Stimulated activated CD8-positive, alpha-beta memory T cell treated with anti-CD3 and anti-CD28 coated beads, Interleukin-7, amount 100 ng/mL, for 24 hours (primary cell): ENCODE data around the gene NRXN3.
A peak's percentile ranks its signal among the peaks of the same experiment; 100 is the strongest.

Experiments
- DNase-seq: peaks from one replicate; pipeline ENCODE4 v3.0.0-alpha.2; 2020; ENCODE audit warnings: low read depth

The NRXN3 gene

GRCh38 chr14:78588906-78589305, 418.7 kb downstream of the NRXN3 start:
- DNase-seq = no peak

DNA sequence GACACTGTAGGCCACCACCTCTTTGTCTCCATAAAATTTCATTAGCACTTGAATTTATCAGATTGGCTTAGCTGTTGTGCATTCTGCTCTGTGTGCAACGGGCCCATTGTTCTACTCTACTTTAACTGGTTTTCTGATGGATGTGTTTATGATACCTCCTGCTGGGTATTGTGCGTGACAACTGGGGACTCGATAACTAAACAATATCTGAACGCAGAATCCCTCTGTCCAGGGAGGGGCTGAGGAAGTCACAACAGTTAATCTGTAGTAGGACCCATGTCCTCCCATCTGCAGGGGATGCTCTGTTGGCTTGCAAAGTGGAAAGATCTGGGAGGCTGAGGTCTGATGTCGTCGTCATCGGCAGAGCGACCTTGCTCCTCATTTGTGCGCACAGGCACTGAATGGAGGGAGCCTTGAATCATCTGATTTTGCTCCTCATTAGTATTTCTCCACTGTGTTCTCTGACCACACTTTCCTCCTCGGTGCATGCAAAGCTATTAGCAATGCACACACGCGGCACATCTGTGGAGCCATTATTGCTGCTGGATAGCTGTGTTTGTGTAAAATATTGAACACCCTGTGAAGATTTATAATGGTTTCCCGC, 422.5 kb downstream of the NRXN3 start:
- DNase-seq = no peak

DNA sequence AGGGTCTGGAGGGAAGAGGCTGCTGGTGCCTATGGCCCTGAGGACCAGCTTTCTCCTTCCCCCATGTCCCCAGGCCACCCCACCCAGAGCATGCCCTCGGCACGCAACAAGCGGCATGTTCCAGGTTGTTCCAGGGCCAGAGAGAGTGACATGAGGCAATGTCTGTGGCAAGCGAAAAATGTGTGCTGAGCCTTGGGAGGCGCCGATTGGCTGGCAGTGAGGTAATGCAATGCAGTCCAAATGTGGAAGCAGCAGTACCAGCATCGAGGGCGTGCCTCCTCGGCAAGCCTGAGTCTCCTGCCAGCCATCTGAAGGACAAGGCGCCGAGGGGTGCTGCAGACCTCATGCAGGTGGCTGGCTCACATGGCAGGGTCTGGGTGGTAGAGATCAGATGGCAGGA, 423.8 kb downstream of the NRXN3 start:
- DNase-seq = no peak

DNA sequence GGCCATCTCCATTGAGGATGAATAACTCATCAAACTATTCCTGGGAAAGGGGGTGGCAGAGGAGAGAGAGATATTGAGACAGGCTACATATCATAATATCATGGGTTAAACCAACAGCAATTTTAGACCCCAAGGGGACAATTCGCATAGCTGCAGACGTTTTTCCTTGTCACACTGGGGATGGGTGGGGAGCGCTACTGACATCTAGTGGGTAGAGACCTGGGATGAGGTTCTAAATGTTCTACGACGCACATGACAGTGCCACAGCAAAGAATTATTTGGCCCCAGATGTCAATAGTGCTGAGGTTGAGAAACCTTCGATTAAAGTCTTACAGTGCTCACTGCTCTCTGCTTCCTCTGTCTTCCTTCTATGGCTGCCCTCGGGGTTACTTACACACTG, 425.6 kb downstream of the NRXN3 start:
- no peak for DNase-seq

- peak; percentile 0 for DNase-seq
These were observed 428.1 kb downstream of the NRXN3 start for GRCh38 chr14:78598046-78598920.

GRCh38 chr14:78605025-78605762, 435.0 kb downstream of the NRXN3 start:
- no peak for DNase-seq

GRCh38 chr14:78605897-78606500, 435.8 kb downstream of the NRXN3 start:
- DNase-seq = no peak

GRCh38 chr14:78608998-78609787, 439.0 kb downstream of the NRXN3 start:
- no peak for DNase-seq

GRCh38 chr14:78610994-78611393, 440.8 kb downstream of the NRXN3 start:
- no peak for DNase-seq

DNA sequence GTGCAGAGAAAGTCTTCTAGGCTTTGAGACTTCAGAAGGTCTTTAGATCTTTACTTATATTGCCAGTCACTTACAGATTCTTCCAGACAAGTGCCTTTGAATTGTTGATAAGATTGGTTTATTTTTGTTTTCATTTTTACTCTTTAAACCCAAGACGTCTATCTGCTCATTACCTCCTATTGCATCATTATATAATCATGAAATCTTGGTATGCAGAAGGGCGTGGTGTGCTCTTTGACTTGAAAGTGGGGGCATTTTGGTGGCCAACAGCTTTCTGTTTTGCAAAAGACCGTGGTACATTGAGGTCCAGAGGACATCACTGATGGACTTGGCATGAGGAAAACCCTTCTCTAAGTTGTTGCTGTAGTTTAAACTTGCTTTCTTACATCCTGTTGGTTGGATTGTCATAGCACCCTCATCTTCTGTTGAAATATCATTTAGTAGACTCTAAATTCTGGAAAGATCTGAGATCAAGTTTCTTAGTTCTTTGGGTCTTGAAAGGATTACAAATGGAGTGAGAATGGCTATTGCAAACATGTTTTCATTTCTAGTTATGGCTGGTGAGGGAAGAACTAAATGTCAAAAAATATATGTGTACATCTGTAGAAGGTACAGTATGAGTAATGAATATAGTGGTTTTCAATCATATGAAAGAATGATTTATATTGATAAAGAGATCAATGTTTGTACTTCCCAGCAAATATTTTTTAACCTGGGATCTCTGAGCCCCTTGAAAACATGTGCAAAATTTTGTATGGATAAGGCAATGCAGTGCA, 441.8 kb downstream of the NRXN3 start:
- no peak for DNase-seq

DNA sequence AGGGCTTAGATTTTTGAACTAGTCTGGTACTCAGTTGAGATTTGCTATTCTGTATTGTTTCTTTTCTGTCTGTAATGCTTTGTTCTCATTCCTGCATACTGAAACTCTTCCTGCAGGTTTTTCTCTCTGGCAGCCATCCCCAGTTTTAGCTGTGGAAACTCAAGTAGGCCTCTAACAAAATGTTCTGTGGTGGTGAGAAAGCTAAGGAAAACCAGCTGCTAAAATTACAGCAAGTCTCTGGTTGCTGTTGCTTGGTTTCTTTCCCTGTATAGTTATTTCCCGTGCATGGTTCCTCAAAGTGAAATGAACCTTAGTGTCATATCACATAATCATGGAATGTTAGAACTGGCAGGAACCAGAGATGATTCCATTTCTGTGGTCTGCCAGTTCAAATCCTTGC, 442.5 kb downstream of the NRXN3 start:
- no peak for DNase-seq

DNA sequence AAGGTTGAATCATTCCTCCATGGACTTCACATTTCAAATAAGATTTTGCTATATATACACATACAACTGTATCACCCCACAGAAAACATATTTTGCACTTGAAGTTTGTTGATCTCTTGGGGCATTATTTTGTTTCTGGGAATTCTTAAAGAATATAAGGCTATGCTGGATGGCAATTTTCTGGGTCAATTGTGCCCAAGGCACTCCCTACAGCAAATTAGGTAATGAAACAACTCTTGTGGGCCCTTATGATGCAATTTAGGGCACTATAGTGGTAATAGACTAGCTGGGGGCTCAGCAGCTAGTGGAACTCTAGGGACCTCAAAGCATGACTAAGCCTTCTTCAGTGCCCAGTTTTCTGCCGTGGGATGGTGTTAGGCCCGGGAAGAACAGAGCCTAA, 444.4 kb downstream of the NRXN3 start:
- no peak for DNase-seq

- DNase-seq = no peak
These were observed 447.6 kb downstream of the NRXN3 start for GRCh38 chr14:78617735-78618134.

DNA sequence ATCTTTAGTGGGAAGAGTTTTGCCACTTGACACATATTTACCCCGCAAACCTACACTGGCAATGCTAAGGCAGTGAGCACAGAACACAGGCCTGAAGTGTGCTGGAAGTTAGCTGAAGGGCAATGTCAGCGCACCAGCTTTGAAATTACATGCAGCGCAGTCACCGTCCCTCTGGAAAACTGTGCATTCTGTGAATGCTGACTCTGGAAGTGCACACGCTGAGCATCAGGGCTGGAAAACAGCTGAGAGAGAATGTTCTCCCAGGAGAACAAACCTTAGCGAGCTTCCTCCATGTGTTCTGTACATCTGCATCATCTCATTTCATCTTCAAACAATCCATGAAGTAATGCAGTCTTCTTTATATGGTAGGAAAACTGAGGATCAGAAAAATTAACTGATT, 448.2 kb downstream of the NRXN3 start:
- DNase-seq = no peak

GRCh38 chr14:78627114-78627513, 456.9 kb downstream of the NRXN3 start:
- DNase-seq = no peak

DNA sequence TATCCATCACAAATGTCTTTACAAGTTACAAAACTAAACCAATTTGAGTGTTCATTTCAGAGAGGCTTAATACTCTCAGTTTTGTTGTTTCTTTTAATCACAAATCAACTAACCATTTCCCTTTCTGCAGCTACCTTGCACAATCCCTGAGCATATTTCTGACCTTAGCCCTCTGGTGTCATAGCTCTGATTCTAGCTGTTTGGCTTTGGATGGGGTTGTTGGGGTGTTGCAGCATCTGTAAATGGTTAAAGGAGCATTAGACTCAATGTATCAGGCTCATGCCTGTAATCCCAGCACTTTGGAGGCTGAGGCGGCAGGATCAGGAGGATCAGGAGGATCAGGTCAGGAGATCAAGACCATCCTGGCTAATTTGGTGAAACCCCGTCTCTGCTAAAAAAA, 461.4 kb downstream of the NRXN3 start:
- DNase-seq = no peak

GRCh38 chr14:78633752-78634151, 463.6 kb downstream of the NRXN3 start:
- no peak for DNase-seq

- no peak for DNase-seq
These were observed 467.3 kb downstream of the NRXN3 start for GRCh38 chr14:78637489-78637888.

- no peak for DNase-seq
These were observed 467.8 kb downstream of the NRXN3 start for GRCh38 chr14:78637908-78638475.

GRCh38 chr14:78638926-78639325, 468.8 kb downstream of the NRXN3 start:
- DNase-seq = no peak
